ENCODE results near the gene FRY. TPM values are rescaled to one million over a fixed set of nuclear protein-coding genes. Genes with fewer than 3 reads are reported as not detected.

Gene FRY
- total RNA-seq, 2 experiments from 2014 or later: 3.0 to 7.0 TPM

- intact Hi-C loops (cut with micrococcal nuclease; ENCODE audit: unreplicated experiment): no loop called here
- DNase-seq (ENCODE audit: low spot score): no peak
- no peak for TF ChIP-seq CTCF (conservative IDR thresholded peaks at IDR 0.05; ENCODE audit: low read length)
- no peak for TF ChIP-seq EZH2phosphoT487 (IDR thresholded peaks at IDR 0.05; ENCODE audit: borderline replicate concordance, low read depth, low read length)
- H3K4me1 ChIP-seq (ENCODE audit: insufficient read depth, low read length, poor library complexity, severe bottlenecking): no peaks in the 10 kb centered on the region
- H4K20me1 ChIP-seq (ENCODE audit: insufficient read depth, low read length): no peaks in the 10 kb centered on the region
- H3K79me2 ChIP-seq (ENCODE audit: insufficient read depth, low read depth, low read length): no peaks in the 10 kb centered on the region
- CTCF ChIA-PET (ENCODE audit: unreplicated experiment): no interaction called here
- BruUV-seq (replicated peaks): no TSS peak
- POLR2A ChIA-PET: interaction anchor here (3.2 kb wide), 1 partner anchor 15 kb away, joined by 10 read pairs; no protein-coding TSS in a partner anchor
- no peak overlapping the region for H2AFZ ChIP-seq (ENCODE audit: low read length)
- no peaks in the 10 kb centered on the region for H3K9me2 ChIP-seq (ENCODE audit: insufficient read depth, low read length)
- H3K36me3 ChIP-seq (ENCODE audit: insufficient read depth, low read length): no peaks in the 10 kb centered on the region
- H3K4me3 ChIP-seq (ENCODE audit: low read depth, low read length, poor library complexity, severe bottlenecking): no peak overlapping the region
- no peaks in the 10 kb centered on the region for H3K9me3 ChIP-seq (ENCODE audit: low read length)
- no peak overlapping the region for H3K4me2 ChIP-seq (ENCODE audit: low read length)
- no peak overlapping the region for H3K27ac ChIP-seq (ENCODE audit: low read depth, low read length, poor library complexity, severe bottlenecking)
Measured at GRCh38 chr13:32200741-32201140, 169.2 kb downstream of the FRY start.

GRCh38 chr13:32201809-32202208 is 170.2 kb downstream of the FRY start:
- POLR2A ChIA-PET: interaction anchor here (3.2 kb wide), 1 partner anchor 14 kb away, joined by 10 read pairs; no protein-coding TSS in a partner anchor

More at GRCh38 chr13:32201809-32202208, 170.2 kb downstream of the FRY start:
- H3K79me2 ChIP-seq (ENCODE audit: insufficient read depth, low read depth, low read length): no peaks in the 10 kb centered on the region
- H3K36me3 ChIP-seq (ENCODE audit: insufficient read depth, low read length): no peaks in the 10 kb centered on the region
- no peaks in the 10 kb centered on the region for H3K9me3 ChIP-seq (ENCODE audit: low read length)
- H3K4me3 ChIP-seq (ENCODE audit: low read depth, low read length, poor library complexity, severe bottlenecking): no peak overlapping the region
- no TSS peak for BruUV-seq (replicated peaks)
- H3K4me2 ChIP-seq (ENCODE audit: low read length): no peak overlapping the region
- no peak overlapping the region for H3K27ac ChIP-seq (ENCODE audit: low read depth, low read length, poor library complexity, severe bottlenecking)
- DNase-seq (ENCODE audit: low spot score): no peak
- CTCF ChIA-PET (ENCODE audit: unreplicated experiment): no interaction called here
- no peaks in the 10 kb centered on the region for H3K9me2 ChIP-seq (ENCODE audit: insufficient read depth, low read length)
- intact Hi-C loops (cut with micrococcal nuclease; ENCODE audit: unreplicated experiment): no loop called here
- no peaks in the 10 kb centered on the region for H4K20me1 ChIP-seq (ENCODE audit: insufficient read depth, low read length)
- TF ChIP-seq CTCF (conservative IDR thresholded peaks at IDR 0.05; ENCODE audit: low read length) (no peak), EZH2phosphoT487 (IDR thresholded peaks at IDR 0.05; ENCODE audit: borderline replicate concordance, low read depth, low read length) (no peak)
- no peaks in the 10 kb centered on the region for H3K4me1 ChIP-seq (ENCODE audit: insufficient read depth, low read length, poor library complexity, severe bottlenecking)
- H2AFZ ChIP-seq (ENCODE audit: low read length): no peak overlapping the region
